Activated naive CD8-positive, alpha-beta T cell treated with anti-CD3 and anti-CD28 coated beads, Interleukin-2, amount 10 ng/mL, durations not matched to agents 7 days and 5 days (primary cell): Measurements from ENCODE around the gene ZNF445. TPM values are rescaled to one million over a fixed set of nuclear protein-coding genes. Genes with fewer than 3 reads are reported as not detected.
"Not testable (repeated sequence)": the region's sequence is repeated elsewhere in the genome, so short reads cannot be mapped to it uniquely, and the experiment has no call there.

ENCODE experiments used
- ATAC-seq: fragments of 150-1000 bp; cut with Tn5 transposase; one replicate; pipeline ENCODE4 v1.10.0; 2021; ENCODE audit warnings: low read depth, moderate library complexity
- POLR2A ChIA-PET: fragments of 350-600 bp; sonication (Branson Sonifier 250); formaldehyde crosslinking; loops from one replicate; lab custom pipeline; 2021; ENCODE audit warnings: antibody characterized with exemption; lab: Charles Lee
- DNase-seq: peaks from one replicate; pipeline ENCODE4 v3.0.0; 2021
- H3K27ac Mint-ChIP-seq: one replicate; pipeline ENCODE4 v1.8.0; 2022; ENCODE audit warnings: mild to moderate bottlenecking, mixed read lengths
- H3K27me3 Mint-ChIP-seq: one replicate; pipeline ENCODE4 v1.8.0; 2022; ENCODE audit warnings: mild to moderate bottlenecking, moderate library complexity, mixed read lengths
- H3K36me3 Mint-ChIP-seq: one replicate; pipeline ENCODE4 v1.8.0; 2021; ENCODE audit warnings: mild to moderate bottlenecking, mixed read lengths
- H3K4me1 Mint-ChIP-seq: one replicate; pipeline ENCODE4 v1.8.0; 2021; ENCODE audit warnings: mixed read lengths
- H3K4me3 Mint-ChIP-seq: one replicate; pipeline ENCODE4 v1.8.0; 2022; ENCODE audit warnings: mild to moderate bottlenecking, moderate library complexity, mixed read lengths
- H3K9me3 Mint-ChIP-seq: one replicate; pipeline ENCODE4 v1.8.0; 2021; ENCODE audit warnings: mixed read lengths
- total RNA-seq, 2 experiments: library from RNA; stranded (reverse); gene quantifications; one replicate each; pipeline ENCODE4 v1.2.3, GENCODE V29; 2021

ZNF445 gene
- total RNA-seq, 2 experiments from 2014 or later, result 26.2 to 27.2 TPM

DNA sequence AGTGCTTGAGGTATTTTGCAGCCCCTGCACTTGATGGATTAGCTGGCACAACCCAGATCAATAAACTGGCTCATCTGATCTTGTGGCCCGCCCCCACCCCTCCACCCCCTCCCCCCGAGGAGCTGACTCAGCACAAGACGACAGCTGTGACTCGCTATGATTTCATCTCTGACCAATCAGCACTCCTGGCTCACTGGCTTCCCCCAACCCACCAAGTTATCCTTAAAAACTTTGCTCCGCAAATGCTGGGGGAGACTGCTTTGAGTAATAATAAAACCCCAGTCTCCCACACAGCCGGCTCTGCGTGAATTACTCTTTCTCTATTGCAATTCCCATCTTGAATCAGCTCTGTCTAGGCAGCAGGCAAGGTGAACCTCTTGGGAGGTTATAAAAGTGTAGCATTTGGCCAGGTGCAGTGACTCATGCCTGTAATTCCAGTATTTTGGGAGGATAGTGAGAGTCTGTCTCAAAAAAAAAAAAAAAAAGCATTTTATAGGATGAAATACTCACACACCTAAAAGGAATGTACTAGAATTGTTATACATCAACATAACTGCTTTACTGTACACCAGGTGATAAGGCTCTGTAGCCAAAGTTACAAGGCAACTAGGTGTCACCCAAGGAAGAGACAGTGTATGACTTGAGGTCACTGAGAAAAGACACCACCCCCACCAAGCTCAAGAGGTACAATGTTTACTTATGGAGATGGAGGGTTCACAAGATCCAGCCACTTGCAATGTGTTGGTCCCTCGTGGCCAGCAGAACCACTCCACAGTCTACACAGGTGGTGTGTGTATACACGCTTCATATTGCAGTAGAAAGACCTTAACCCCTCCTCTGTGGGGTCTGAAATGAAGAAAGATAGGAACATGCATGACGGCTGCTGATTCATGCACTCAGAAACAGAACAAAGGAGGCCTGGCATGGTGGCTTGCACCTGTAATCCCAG lies 8.6 kb downstream of the ZNF445 start:
- Mint-ChIP-seq H3K4me3 (no peak overlapping the region), H3K27ac (no peak overlapping the region), H3K4me1 (peaks cover 7% of the 10 kb centered on the region), H3K36me3 (peaks cover 28% of the 10 kb centered on the region), H3K27me3 (no peaks in the 10 kb centered on the region), H3K9me3 (no peaks in the 10 kb centered on the region)
- ATAC-seq (no peak), DNase-seq (no peak)
- POLR2A ChIA-PET, result no interaction called here

DNA sequence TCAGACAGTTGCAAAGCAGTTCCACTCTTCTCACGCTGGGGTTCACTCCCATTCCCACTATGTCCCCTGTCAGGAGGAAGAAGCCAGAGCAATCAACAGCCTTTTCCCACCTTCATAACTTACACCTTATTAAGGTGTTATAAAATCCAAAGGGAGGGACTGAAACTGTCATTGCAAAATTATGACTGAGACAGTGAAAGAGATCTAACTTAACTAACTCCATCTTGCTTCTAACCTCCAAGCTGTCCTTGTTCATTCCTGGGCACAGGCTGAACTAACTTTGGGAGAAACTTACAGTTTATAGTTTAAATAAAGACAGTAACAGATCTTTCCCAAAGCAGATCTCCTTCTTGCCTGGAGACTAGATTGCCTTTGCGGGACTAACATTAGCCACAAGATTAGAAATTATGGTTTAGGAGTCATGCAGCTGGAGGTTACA lies 9.4 kb downstream of the ZNF445 start:
- ATAC-seq, DNase-seq, H3K9me3 Mint-ChIP-seq, H3K27ac Mint-ChIP-seq, H3K4me3 Mint-ChIP-seq, H3K4me1 Mint-ChIP-seq, H3K27me3 Mint-ChIP-seq, POLR2A ChIA-PET: not testable (repeated sequence)
- H3K36me3 Mint-ChIP-seq, result peaks cover 32% of the 10 kb centered on the region

DNA sequence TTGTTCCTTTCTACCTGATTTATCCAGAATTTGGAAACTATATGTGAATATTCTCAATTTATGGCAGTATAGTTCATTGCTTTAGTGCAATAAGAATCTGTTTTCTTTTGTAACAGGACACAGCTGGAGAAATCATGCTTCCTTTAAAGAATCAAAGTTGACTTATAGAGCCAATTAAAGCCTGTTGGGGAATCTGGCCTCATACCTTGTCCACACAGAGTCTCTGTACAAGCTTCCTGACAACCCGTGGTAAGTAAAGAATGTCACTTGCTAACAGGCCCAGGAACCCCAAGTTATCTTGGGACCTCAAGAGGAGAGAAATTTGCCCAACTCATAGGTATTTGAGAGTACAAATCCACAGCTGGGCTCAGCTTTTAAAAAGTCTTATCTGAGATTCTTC lies 10.2 kb downstream of the ZNF445 start:
- no peak for ATAC-seq
- DNase-seq, result no peak
- peaks cover 37% of the 10 kb centered on the region for H3K36me3 Mint-ChIP-seq
- H3K27me3 Mint-ChIP-seq, result no peaks in the 10 kb centered on the region
- H3K4me3 Mint-ChIP-seq, result no peak overlapping the region
- H3K27ac Mint-ChIP-seq, result no peak overlapping the region
- no peaks in the 10 kb centered on the region for H3K9me3 Mint-ChIP-seq
- peaks cover 6% of the 10 kb centered on the region for H3K4me1 Mint-ChIP-seq
- POLR2A ChIA-PET, result no interaction called here

DNA sequence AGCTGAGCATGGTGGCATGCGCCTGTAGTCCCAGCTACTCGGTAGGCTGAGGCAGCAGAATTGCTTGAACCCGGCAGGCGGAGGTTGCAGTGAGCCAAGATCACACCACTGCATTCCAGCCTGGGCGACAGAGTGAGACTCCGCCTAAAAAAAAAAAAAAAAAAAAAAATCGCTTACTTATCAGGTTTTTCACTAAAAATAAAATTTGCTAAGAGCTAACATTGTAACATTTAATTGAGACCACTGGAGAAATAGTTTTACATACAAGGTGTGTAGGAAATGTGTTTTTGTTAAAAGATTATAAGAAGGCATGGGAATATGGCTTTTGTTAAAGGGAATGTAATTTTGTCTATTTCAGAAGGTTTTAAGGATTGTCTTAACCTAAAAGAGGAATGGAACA lies 12.6 kb downstream of the ZNF445 start:
- ATAC-seq, DNase-seq, H3K27ac Mint-ChIP-seq, H3K27me3 Mint-ChIP-seq, POLR2A ChIA-PET, H3K4me1 Mint-ChIP-seq, H3K4me3 Mint-ChIP-seq: not testable (repeated sequence)
- Mint-ChIP-seq H3K9me3 (peaks cover 18% of the 10 kb centered on the region), H3K36me3 (peaks cover 52% of the 10 kb centered on the region)

DNA sequence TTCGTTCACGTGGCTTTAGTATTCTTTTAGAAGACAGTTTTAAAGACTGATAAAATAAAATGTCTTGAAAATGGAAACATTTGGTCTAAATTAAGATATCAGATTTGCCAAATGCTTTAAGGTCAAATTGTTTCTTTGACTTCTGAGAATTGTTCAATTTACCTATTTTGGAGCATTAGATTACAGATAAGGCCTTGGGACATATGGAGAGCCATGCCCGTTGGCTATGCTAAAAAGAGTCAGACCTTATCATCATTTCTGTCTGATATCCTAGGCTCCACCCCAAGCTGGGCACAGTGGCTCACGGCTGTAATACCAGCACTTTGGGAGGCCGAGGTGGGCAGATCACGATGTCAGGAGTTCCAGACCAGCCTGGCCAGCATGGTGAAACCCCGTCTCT lies 13.0 kb downstream of the ZNF445 start:
- POLR2A ChIA-PET, result no interaction called here
- no peak overlapping the region for H3K27ac Mint-ChIP-seq
- H3K4me1 Mint-ChIP-seq, result peaks cover 2% of the 10 kb centered on the region
- peaks cover 20% of the 10 kb centered on the region for H3K9me3 Mint-ChIP-seq
- DNase-seq (no peak), ATAC-seq (no peak)
- H3K36me3 Mint-ChIP-seq, result peaks cover 56% of the 10 kb centered on the region
- no peaks in the 10 kb centered on the region for H3K27me3 Mint-ChIP-seq
- no peak overlapping the region for H3K4me3 Mint-ChIP-seq

DNA sequence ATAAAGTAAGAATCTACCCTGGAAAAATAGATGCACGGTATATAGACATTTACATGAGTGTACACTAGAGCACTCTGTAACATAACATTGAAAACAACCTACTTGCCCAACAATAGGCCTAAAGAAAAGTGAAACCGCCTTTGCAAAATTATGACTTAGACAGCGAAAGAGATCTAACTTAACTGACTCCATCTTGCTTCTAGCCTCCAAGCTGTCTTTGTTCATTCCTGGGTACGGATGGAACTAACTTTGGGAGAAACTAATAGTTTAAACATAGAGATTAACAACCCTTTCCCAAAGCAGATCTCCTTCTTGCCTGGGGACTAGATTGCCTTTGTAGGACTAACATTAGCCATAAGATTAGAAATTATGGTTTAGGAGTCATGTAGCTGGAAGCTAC lies 17.4 kb downstream of the ZNF445 start:
- peaks cover 20% of the 10 kb centered on the region for H3K9me3 Mint-ChIP-seq
- H3K27ac Mint-ChIP-seq, DNase-seq, H3K4me3 Mint-ChIP-seq, ATAC-seq, H3K4me1 Mint-ChIP-seq, H3K27me3 Mint-ChIP-seq: not testable (repeated sequence)
- peaks cover 79% of the 10 kb centered on the region for H3K36me3 Mint-ChIP-seq
- POLR2A ChIA-PET, result interaction anchor here (0.6 kb wide), 1 partner anchor 475 kb away, joined by 6 read pairs; no protein-coding TSS in a partner anchor

DNA sequence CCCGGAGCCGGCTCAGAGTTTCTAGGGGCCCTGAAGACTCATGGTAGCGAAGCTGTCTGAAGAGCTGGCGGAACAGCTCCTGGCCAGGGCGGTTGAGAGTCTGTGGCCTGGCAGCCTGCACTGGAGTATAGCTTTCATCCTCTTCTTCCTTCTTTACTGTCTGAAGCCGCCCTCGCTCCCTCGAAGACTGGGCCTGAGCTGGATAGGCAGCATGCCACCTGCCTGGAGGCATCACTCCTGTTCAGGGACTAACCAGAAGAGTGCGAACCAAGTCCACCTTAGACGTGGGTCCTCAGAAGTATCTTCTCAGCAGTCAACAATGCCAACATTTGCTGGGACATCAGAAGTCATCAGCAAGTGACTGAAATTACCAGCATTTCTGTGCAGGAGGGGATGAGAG lies 22.2 kb downstream of the ZNF445 start:
- H3K4me3 Mint-ChIP-seq, result no peak overlapping the region
- POLR2A ChIA-PET, result no interaction called here

DNA sequence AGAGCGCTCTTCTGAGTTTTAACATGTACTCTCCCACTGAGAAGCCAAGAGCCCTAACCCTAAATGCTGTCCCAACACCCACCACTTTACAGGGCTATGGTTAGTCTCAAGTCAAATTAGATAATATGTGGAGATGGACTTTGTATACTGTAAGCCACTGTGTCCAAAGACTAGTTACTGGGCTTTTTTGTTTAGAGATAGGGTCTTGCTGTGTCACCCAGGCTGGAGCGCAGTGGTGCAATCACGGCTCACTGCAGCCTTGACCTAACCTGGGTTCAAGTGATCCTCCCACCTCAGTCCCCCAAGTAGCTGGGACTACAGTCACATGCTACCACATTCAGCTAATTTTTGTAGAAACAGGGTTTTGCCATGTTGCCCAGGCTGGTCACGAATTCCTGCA lies 23.2 kb downstream of the ZNF445 start:
- DNase-seq (no peak), ATAC-seq (no peak)
- H3K4me3 Mint-ChIP-seq, result no peak overlapping the region
- H3K27ac Mint-ChIP-seq, result no peak overlapping the region
- POLR2A ChIA-PET, result no interaction called here
- no peaks in the 10 kb centered on the region for H3K4me1 Mint-ChIP-seq
- peaks cover 3% of the 10 kb centered on the region for H3K9me3 Mint-ChIP-seq
- peaks cover 74% of the 10 kb centered on the region for H3K36me3 Mint-ChIP-seq
- no peaks in the 10 kb centered on the region for H3K27me3 Mint-ChIP-seq

More for the DNA sequence above, 22.2 kb downstream of the ZNF445 start:
- H3K27ac Mint-ChIP-seq, result no peak overlapping the region
- DNase-seq (no peak), ATAC-seq (no peak)
- H3K9me3 Mint-ChIP-seq, result peaks cover 6% of the 10 kb centered on the region
- H3K27me3 Mint-ChIP-seq, result no peaks in the 10 kb centered on the region
- peaks cover 75% of the 10 kb centered on the region for H3K36me3 Mint-ChIP-seq
- H3K4me1 Mint-ChIP-seq, result no peaks in the 10 kb centered on the region

DNA sequence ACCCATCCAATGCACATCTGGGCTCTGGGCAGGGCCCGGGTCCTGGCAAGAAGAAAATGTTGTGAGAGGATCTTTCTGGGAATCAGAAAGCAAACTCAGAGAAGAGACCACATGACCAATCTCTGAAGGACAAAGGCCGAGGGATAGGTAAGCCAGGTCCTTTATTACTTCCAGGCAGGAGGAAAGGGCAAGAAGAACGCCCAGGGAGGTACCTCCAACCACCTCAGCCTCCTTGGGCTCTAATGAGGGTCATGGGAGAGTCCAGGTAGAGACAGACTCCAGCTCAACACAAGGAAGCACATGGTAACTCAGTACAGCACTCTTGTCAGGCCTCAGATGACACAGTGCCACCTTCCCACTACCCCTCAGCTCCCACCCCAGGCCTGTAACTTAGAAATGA lies 26.0 kb downstream of the ZNF445 start:
- Mint-ChIP-seq H3K27ac (no peak overlapping the region), H3K4me1 (no peaks in the 10 kb centered on the region), H3K36me3 (peaks cover 83% of the 10 kb centered on the region), H3K4me3 (no peak overlapping the region), H3K27me3 (no peaks in the 10 kb centered on the region), H3K9me3 (peaks cover 30% of the 10 kb centered on the region)
- DNase-seq, result no peak
- no peak for ATAC-seq
- POLR2A ChIA-PET, result no interaction called here

DNA sequence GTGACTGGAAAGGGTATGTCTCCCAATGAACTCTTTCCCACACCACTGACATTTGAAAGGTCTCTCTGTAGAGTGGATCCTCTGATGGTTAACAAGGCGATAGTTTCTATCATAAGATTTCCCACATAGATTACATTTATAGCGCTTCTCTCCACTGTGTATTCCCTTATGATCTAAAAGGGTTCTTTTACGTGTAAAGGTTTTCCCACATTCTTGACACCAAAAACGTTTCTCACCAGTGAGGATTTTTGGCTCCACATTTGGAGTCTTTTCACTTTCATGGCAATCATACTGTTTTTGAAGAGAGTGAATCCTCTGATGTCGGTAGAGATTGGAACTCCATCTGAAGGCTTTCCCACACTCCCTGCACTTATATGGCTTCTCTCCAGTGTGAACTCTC lies 30.5 kb downstream of the ZNF445 start:
- peaks cover 84% of the 10 kb centered on the region for H3K36me3 Mint-ChIP-seq
- POLR2A ChIA-PET, result no interaction called here

DNA sequence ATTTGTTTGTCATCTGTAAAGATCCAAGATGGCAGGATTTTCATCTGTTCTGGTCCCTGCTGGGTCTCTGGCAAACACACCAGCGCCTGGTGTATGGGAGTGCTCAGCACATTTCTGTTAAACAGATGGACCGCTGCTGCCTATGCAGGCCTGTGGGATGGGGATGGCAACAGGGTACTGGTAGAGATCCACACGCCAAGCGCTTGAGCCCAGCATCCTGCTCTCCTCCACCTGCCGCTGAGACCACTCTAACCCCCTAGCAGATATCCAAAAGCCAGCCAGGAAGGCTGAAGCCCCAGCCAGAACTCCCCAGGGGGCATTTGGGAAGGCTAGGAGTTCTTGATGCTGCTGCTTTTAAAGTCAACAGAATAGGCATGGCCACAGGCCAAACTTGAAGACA lies 31.7 kb downstream of the ZNF445 start:
- no peak for ATAC-seq
- POLR2A ChIA-PET, result no interaction called here
- H3K9me3 Mint-ChIP-seq, result peaks cover 31% of the 10 kb centered on the region
- no peak overlapping the region for H3K27ac Mint-ChIP-seq
- H3K4me3 Mint-ChIP-seq, result no peak overlapping the region
- peaks cover 20% of the 10 kb centered on the region for H3K4me1 Mint-ChIP-seq
- H3K27me3 Mint-ChIP-seq, result no peaks in the 10 kb centered on the region
- peaks cover 80% of the 10 kb centered on the region for H3K36me3 Mint-ChIP-seq
- no peak for DNase-seq

More for the DNA sequence above, 30.5 kb downstream of the ZNF445 start:
- no peak overlapping the region for H3K27ac Mint-ChIP-seq
- no peak for ATAC-seq
- H3K4me1 Mint-ChIP-seq, result peaks cover 13% of the 10 kb centered on the region
- H3K9me3 Mint-ChIP-seq, result peaks cover 31% of the 10 kb centered on the region
- no peak for DNase-seq
- H3K27me3 Mint-ChIP-seq, result no peaks in the 10 kb centered on the region
- no peak overlapping the region for H3K4me3 Mint-ChIP-seq

DNA sequence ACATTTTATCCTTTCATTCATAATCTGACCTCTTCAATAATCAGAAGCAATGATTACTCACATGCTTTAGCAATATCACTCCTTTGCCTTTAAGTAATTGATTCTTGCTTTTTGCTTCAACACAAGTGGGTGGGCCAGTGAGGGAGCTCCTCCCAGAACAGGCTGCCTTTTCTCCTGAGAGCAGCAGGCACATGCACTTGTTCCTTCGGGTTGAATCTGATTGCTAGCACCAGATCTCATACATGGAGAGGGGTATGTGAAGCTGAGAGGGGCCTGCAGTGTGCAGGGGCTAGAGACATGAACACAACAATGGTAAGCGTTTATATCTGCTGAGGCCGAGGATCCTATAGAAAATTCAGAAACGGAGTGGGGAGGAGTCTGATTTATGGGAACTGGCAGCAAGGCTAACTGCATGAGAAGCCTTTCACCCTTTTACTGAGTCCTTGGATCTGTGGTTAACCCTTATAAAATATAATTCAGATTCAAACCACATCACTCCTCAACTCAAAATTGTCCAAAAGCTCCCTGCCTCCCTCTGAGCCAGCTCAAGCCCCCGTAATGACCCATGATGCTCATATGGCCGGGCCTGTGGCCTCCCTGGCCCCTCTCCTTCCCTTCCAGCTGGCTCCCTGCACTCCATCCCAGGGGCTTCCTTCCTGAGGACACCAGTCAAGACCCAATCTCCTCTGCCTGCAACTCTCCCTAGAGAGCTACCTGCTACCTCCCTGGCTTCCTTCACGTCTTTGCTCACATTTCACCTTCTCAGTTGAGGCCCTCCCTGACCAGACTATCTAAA lies 32.4 kb downstream of the ZNF445 start:
- Mint-ChIP-seq H3K27ac (no peak overlapping the region), H3K4me3 (no peak overlapping the region), H3K4me1 (peaks cover 27% of the 10 kb centered on the region), H3K36me3 (peaks cover 73% of the 10 kb centered on the region), H3K27me3 (no peaks in the 10 kb centered on the region), H3K9me3 (peaks cover 29% of the 10 kb centered on the region)
- no peak for ATAC-seq
- DNase-seq, result no peak
- POLR2A ChIA-PET, result no interaction called here

DNA sequence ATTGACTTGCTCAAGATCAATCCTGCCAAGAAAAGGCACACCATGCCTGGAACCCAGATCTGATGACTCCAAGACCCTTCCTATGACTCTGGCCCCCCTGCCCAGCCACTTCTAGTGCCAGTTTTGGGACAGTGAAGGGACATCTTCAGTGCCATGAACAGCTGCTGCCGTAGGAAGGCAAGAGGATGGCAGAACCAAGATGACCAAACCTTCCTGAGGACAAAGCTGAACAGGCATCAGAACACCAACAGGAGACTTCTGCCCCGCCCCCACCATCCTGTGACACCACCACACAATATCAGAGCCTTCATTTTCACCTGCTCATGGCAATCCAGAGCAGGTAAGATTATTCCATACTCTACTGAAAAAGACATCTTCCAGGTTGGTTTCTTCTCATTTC lies 33.0 kb downstream of the ZNF445 start:
- POLR2A ChIA-PET, result interaction anchor here (2.0 kb wide), 1 partner anchor 66 kb away, joined by 4 read pairs; no protein-coding TSS in a partner anchor
- no peaks in the 10 kb centered on the region for H3K27me3 Mint-ChIP-seq
- no peak overlapping the region for H3K27ac Mint-ChIP-seq
- DNase-seq (no peak), ATAC-seq (no peak)
- H3K9me3 Mint-ChIP-seq, result peaks cover 29% of the 10 kb centered on the region
- H3K36me3 Mint-ChIP-seq, result peaks cover 70% of the 10 kb centered on the region
- no peak overlapping the region for H3K4me3 Mint-ChIP-seq
- H3K4me1 Mint-ChIP-seq, result peaks cover 32% of the 10 kb centered on the region
